Body of pancreas (tissue), 4 donors: ENCODE measurements around the gene HLA-DRB5.

Source experiments
- POLR2A ChIP-seq, 3 donors: fragments of 450-650 bp; IDR thresholded peaks; one replicate each; pipeline ENCODE4 v1.6.1; 2016; ENCODE audit warnings: antibody characterized with exemption in 3 of 3, mild to moderate bottlenecking in 2 of 3
- TF ChIP-seq, protein P1 (sequence below), 7 experiments: fragments of 450-650 bp in 4 of 7; fragments of 200-600 bp in 3 of 7; sonication (generic) in 3 of 7; IDR thresholded peaks; one replicate each; pipeline ENCODE4 v1.5.1; 2016 to 2019; ENCODE audit warnings: antibody characterized with exemption in 7 of 7

DNA sequence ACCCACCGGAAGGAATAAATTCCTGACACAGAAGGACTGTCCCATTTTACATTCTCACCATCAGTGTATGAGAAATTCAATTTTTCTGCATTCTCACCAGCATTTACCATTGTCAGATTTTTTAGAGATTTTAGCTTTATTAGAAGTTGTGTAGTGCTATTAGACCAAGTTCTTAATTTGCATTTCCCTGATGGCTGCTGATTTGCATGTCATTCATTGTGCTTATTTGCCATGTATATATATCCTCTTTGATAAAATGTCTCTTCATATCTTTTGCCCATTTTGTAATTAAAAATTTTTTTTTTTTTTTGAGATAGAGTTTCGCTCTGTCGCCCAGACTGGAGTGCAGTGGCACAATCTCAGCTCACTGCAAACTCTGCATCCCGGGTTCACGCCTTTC, 9.8 kb upstream of the HLA-DRB5 start:
- TF ChIP-seq, protein P1, sequence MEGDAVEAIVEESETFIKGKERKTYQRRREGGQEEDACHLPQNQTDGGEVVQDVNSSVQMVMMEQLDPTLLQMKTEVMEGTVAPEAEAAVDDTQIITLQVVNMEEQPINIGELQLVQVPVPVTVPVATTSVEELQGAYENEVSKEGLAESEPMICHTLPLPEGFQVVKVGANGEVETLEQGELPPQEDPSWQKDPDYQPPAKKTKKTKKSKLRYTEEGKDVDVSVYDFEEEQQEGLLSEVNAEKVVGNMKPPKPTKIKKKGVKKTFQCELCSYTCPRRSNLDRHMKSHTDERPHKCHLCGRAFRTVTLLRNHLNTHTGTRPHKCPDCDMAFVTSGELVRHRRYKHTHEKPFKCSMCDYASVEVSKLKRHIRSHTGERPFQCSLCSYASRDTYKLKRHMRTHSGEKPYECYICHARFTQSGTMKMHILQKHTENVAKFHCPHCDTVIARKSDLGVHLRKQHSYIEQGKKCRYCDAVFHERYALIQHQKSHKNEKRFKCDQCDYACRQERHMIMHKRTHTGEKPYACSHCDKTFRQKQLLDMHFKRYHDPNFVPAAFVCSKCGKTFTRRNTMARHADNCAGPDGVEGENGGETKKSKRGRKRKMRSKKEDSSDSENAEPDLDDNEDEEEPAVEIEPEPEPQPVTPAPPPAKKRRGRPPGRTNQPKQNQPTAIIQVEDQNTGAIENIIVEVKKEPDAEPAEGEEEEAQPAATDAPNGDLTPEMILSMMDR (IDR thresholded peaks at IDR 0.05) = no peak
- TF ChIP-seq POLR2A (IDR thresholded peaks at IDR 0.05) = no peak
